ENCODE results near the gene SCN4A. TPM values are rescaled to one million over a fixed set of nuclear protein-coding genes. Genes with fewer than 3 reads are reported as not detected.

Gene SCN4A
- polyA plus RNA-seq, 4 donors, result 0.67 to 1.5 (median 1.1) TPM

- DNase-seq (ENCODE audit: low read depth in 4 of 4, low spot score in 3 of 4), result no peak
Measured at GRCh38 chr17:64002658-64003525, 30.2 kb upstream of the SCN4A start.

GRCh38 chr17:64001763-64002529, 29.2 kb upstream of the SCN4A start:
- DNase-seq (ENCODE audit: low read depth in 4 of 4, low spot score in 3 of 4), result no peak

- no peak for DNase-seq (ENCODE audit: low read depth in 4 of 4, low spot score in 3 of 4)
Measured at GRCh38 chr17:64001091-64001579, 28.4 kb upstream of the SCN4A start.

GRCh38 chr17:63999680-64000531, 27.2 kb upstream of the SCN4A start:
- no peak for DNase-seq (ENCODE audit: low read depth in 4 of 4, low spot score in 3 of 4)

- DNase-seq (ENCODE audit: low read depth in 4 of 4, low spot score in 3 of 4), result no peak
Measured at GRCh38 chr17:63998721-63999679, 26.3 kb upstream of the SCN4A start.

GRCh38 chr17:63998050-63998720, 25.5 kb upstream of the SCN4A start, which contains the start of gene PRR29:
Gene PRR29 (plus strand): TSS chr17:63998351. CDS start chr17:63998365, 14 bp downstream.
- DNase-seq (ENCODE audit: low read depth in 4 of 4, low spot score in 3 of 4), result peak in 2 of 4 donors; percentile 61 to 69

- no peak for DNase-seq (ENCODE audit: low read depth in 4 of 4, low spot score in 3 of 4)
Measured at GRCh38 chr17:63997341-63998048, 24.8 kb upstream of the SCN4A start.

- DNase-seq (ENCODE audit: low read depth in 4 of 4, low spot score in 3 of 4), result no peak
Measured at GRCh38 chr17:63996430-63997182, 23.9 kb upstream of the SCN4A start.

- no peak for DNase-seq (ENCODE audit: low read depth in 4 of 4, low spot score in 3 of 4)
Measured at GRCh38 chr17:63995626-63996025, 22.9 kb upstream of the SCN4A start.

GRCh38 chr17:63993368-63993985, 20.8 kb upstream of the SCN4A start:
- no peak for DNase-seq (ENCODE audit: low read depth in 4 of 4, low spot score in 3 of 4)

GRCh38 chr17:63991611-63992010, 18.9 kb upstream of the SCN4A start:
- DNase-seq (ENCODE audit: low read depth in 4 of 4, low spot score in 3 of 4), result no peak

GRCh38 chr17:63989622-63990345, 17.1 kb upstream of the SCN4A start:
- no peak for DNase-seq (ENCODE audit: low read depth in 4 of 4, low spot score in 3 of 4)

- DNase-seq (ENCODE audit: low read depth in 4 of 4, low spot score in 3 of 4), result peak in 1 of 4 donors; percentile 40
Measured at GRCh38 chr17:63988741-63989621, 16.3 kb upstream of the SCN4A start.

- no peak for DNase-seq (ENCODE audit: low read depth in 4 of 4, low spot score in 3 of 4)
Measured at GRCh38 chr17:63988127-63988478, 15.4 kb upstream of the SCN4A start.

Measured in left renal pelvis (tissue), 4 donors.